Fibroblast of skin of left quadriceps (primary cell): ENCODE measurements around the gene ADCY6.
"Not testable (repeated sequence)": the region's sequence is repeated elsewhere in the genome, so short reads cannot be mapped to it uniquely, and the experiment has no call there.

Experiments used
- DNase-seq, 2 experiments: peaks; one replicate each; pipeline ENCODE4 v3.0.0-alpha.2; 2013; ENCODE audit warnings: low read depth in 2 of 2

ADCY6 gene

DNA sequence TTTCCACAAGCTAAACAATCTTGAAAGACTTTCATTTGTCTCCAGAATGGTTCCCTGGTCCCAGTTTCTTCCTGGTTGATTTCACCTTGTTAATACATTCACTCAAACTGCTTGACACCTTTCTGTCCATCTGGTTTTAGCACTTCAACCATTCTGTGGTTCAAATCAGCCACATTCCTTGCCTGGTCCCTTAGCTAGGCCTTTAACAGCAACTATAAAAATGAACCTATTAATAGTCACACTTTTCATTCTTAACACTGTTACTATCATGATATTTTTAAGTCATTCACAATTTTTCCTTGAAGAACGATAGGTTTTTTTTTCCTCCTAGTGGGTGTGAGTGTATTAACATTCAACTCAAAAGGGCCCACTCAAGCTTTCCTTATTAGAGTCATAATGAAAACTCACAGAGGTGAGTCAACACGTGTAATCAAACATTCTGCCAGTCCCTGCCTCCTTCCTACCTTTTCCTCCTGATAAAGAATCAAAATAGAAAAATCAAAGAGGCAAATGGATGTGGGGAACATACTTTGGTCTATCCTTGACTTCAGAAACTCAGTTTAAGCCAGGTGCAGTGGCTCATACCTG is 38.0 kb downstream of the ADCY6 start:
- no peak for DNase-seq

DNA sequence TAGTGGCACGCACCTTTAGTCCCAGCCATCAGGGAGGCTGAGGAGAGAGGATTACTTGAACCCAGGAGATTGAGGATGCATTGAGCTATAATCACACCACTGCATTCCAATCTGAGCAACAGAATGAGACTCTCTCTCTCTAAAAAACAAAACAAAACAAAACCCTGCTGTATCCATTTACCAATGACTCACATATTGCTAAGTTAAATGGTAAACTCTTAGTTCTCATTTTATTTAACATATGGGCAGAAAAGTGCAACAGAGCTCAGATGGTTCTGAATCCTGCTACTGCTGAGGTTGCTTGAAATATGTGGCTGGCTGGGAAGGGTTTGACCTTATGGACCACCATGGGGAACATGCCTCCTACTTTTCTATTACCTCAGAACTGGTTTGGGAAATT is 38.7 kb downstream of the ADCY6 start:
- DNase-seq = no peak

DNA sequence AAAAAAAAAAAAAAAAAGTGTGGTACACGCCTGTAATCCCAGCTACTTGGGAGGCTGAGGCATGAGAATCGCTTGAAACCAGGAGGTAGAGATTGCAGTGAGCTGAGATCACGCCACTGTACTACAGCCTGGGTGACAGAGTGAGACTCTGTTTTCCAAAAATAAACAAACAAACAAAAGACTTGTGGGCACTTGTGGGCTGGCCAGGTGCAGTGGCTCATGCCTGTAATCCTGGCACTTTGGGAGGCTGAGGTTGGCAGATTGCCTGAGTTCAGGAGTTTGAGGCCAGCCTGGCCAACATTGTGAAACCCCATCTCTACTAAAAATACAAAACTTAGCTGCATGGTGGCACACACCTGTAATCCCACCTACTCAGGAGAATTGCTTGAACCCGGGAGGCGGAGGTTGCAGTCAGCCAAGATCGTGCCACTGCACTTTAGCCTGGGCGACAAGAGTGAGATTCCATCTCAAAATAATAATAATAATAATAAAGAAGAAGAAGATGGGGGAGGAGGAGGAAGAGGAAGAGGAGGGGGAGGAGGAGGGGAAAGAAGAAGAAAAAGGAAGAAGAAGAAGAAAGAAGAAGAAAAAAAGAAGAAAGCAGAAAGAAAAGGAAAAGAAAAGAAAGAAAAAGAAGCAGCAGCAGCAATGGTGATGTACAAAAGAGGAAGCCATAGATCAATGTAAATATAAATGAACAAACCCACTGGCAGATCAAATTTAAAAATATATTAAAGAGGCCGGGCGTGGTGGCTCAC is 44.5 kb downstream of the ADCY6 start:
- no peak for DNase-seq

DNA sequence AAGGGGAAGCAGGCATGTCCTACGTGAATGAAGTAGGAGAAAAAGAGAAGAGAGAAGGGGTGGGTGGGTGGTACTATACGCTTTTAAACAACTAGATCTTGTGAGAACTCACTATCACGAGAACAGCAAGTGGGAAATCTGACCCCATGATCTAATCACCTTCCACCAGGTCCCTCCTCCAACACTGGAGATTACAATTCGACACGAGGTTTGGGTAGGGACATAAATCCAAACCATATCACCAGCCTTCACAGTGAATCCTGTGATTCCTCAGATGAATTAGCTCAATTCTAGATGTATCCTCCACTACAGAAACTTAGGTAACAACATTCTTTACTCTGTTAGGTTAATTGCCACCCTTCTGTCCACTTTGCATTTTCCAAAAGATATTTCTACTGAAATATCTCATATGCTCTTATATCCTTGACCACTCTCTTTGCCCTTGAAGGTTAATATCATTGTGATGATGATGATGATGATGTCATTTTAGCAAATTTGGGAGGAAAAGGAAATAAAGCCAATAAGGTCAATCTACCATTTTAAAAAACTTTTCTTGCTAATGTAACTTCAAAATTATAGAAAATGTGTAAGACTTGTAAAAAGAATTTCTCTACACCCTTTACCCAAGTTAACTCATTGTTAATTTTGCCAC is 49.1 kb downstream of the ADCY6 start:
- DNase-seq = no peak

DNA sequence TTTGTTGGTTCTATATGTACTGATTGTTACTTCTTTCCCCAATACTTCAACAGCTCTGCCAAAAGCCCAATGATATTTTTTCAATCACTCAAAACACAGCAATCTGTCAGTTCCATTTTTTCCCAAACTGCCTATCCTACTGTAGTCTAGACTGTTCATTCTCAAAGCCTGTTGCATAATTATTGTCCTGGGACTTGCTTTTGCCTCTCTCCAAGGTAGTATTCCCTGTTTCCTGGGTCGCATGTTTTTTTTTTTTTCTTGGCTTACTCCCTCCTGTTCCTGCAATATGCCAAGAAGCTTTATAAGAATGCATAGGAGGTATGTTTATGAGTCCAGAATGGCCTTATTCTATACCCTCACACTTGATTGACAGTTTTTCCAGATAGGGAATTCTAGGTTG is 52.4 kb downstream of the ADCY6 start:
- DNase-seq = no peak

DNA sequence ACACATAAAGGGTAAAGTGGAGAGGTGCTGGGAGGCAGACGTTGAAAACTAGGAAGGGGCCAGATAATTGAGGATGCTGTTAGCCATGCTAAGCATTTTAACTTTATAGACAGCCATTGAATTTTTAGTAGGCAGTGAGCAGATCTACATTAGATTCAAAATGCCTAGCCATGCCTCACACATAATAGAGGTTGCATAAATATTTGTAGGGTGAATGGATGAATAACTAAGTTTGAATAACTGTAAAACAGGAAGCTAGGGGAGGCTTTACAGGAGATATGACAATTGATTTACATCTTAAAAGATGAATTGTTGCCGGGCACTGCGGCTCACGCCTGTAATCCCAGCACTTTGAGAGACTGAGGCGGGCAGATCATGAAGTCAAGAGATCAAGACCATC is 60.1 kb downstream of the ADCY6 start:
- no peak for DNase-seq

DNA sequence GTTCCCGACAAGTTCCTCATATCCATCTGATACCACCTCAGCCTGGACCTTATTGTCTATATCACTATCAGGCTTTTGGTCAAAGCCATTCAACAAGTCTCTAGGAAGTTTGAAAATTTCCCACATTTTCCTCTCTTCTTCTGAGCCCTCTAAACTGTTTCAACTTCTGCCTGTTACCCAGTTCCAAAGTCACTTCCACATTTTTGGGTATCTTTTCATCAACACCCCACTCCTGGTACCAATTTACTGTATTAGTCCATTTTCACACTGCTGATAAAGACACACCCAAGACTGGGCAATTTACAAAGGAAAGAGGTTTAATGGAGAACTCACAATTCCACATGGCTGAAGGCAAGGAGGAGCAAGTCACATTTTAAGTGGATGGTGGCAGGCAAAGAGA is 68.2 kb downstream of the ADCY6 start:
- DNase-seq = not testable (repeated sequence)

DNA sequence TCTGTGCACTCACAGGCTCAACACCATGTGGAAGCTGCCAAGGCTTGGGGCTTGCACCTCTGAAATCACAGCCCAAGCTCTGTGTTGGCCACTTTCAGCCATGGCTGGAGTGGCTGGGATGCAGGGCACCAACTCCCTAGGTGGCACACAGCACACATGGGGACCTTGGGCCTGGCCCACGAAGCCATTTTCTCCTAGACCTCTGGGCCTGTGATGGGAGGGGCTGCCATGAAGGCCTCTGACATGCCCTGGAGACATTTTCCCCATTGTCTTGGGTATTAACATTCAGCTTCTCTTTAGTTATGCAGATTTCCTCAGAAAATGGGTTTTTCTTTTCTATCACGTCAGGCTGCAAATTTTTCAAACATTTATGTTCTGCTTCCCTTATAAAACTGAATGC is 68.7 kb downstream of the ADCY6 start:
- not testable (repeated sequence) for DNase-seq

DNA sequence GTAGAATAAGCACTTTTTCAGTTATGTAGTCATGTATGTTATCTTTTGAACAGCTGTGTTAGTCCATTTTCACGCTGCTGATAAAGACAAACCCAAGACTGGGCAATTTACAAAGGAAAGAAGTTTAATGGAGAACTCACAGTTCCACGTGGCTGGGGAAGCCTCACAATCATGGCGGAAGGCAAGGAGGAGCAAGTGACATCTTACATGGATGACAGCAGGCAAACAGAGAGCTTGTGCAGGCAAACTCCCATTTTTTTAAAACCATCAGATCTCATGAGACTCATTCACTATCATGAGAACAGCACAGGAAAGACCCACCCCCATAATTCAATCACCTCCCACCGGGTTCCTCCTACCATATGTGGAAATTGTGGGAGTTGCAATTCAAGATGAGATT is 69.9 kb downstream of the ADCY6 start:
- not testable (repeated sequence) for DNase-seq

DNA sequence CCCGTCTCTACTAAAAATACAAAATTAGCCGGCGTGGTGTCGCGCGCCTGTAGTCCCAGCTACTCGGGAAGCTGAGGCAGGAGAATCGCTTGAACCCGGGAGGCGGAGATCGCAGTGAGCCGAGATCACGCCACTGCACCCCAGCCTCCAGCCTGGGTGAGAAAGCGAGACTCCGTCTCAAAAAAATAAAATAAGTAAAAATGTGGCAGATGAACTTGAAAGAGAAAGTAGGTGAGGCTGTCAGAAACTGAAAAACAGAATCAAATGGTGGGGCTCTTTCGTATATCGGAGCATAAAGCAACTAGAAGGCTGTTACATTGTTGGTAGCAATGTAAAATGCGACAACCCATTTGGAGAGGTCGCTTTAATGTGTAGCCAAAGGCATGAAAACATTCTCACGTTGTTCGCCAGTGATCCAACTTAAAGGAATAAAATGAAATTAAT is 71.6 kb downstream of the ADCY6 start:
- DNase-seq = no peak

DNA sequence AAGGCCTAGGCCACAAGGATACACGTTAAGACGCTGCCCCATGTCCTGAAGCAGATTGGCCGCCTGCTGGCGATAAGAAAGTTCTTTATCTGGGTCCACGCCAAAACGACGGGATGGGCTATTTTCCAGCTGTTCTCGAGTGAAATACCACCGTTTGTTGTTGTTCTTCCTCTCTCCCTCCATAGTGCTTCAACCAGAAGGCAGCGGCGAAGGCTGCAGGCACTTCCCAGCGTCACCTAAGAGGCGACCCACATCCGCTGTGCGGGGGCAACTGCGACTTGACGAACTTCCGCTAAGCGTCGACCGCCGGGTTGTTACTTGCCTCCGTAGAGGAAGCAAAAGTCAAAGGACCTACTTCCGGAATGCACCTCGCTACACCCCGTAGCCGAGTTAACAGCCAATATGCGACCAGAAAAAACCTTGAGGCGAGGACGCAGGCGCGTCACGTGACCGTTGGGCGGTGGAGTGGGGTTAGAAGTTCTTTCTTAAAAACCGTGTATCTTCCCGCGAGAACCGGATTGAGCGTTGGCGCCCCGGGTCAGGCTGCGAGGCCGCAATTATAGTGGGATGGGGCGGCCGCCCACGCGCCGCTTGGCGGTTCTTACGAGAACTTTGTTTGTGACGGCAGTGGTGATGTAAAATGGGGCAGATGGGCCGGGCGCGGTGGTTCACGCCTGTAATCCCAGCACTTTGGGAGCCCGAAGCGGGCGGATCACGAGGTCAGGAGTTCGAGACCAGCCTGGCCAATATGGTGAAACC is 72.2 kb downstream of the ADCY6 start, which contains the start of gene CCNT1:
Gene CCNT1 (minus strand): TSS at position 215 of the 759 bp plus-strand sequence. CDS start 32 bp downstream, at position 183.
- peak; percentile 100 for DNase-seq
